OCI-LY3 (cell line): ENCODE data around the gene DDIT4.

Source experiments
- H2AFZ ChIP-seq: fragments of 200-600, 300-600 bp; shearing (Covaris generic); 2 replicates; pipeline ENCODE4 v1.6.0; 2014; ENCODE audit warnings: antibody characterized with exemption, low read depth, low read length
- H3K27ac ChIP-seq: fragments of 200-600, 300-600 bp; sonication (generic); 2 replicates; pipeline ENCODE4 v1.5.1; 2014; ENCODE audit warnings: mild to moderate bottlenecking, low read length, moderate library complexity, mixed read lengths
- H3K27me3 ChIP-seq: fragments of 200-600, 300-600 bp; sonication (generic); 2 replicates; pipeline ENCODE4 v1.6.1; 2014; ENCODE audit warnings: low read depth, low read length, mixed read lengths
- H3K36me3 ChIP-seq: fragments of 200-600, 300-600 bp; sonication (generic); replicated peaks from 2 replicates; pipeline ENCODE3; 2014; ENCODE audit warnings: low read depth, low read length, mixed read lengths
- H3K4me1 ChIP-seq: fragments of 300-600, 200-600 bp; sonication (generic); 2 replicates; pipeline ENCODE4 v1.6.1; 2014; ENCODE audit warnings: low read length, mixed read lengths
- H3K4me2 ChIP-seq: fragments of 200-600, 300-600 bp; sonication (generic); 2 replicates; pipeline ENCODE4 v1.6.1; 2014; ENCODE audit warnings: low read length, mixed read lengths
- H3K4me3 ChIP-seq: fragments of 300-600, 200-600 bp; sonication (generic); 2 replicates; pipeline ENCODE4 v1.5.1; 2014; ENCODE audit warnings: antibody characterized with exemption, mild to moderate bottlenecking, low read length, moderate library complexity
- H3K79me2 ChIP-seq: fragments of 300-600, 200-600 bp; shearing (Covaris generic); 2 replicates; pipeline ENCODE4 v1.6.1; 2014; ENCODE audit warnings: mild to moderate bottlenecking, low read length, mixed read lengths
- H3K9ac ChIP-seq: fragments of 300-600, 200-600 bp; shearing (Covaris generic); 2 replicates; pipeline ENCODE4 v1.6.0; 2014; ENCODE audit warnings: mild to moderate bottlenecking, low read length, moderate library complexity
- H3K9me3 ChIP-seq: fragments of 200-600, 300-600 bp; shearing (Covaris generic); 2 replicates; pipeline ENCODE4 v1.6.1; 2014; ENCODE audit warnings: low read length, mixed read lengths; ENCODE audit not compliant: insufficient read depth
- H4K20me1 ChIP-seq: fragments of 200-600, 300-600 bp; sonication (generic); 2 replicates; pipeline ENCODE4 v1.6.1; 2016; ENCODE audit warnings: low read length, mixed read lengths; ENCODE audit not compliant: insufficient read depth
- CTCF ChIP-seq: fragments of 200-600, 300-600 bp; sonication (generic); IDR thresholded peaks from 2 replicates; pipeline ENCODE4 v1.5.1; 2014; ENCODE audit warnings: antibody characterized with exemption, low read length, low read depth
- EZH2phosphoT487 ChIP-seq: fragments of 200-600 bp; shearing (Covaris generic); IDR thresholded peaks from 2 replicates; pipeline ENCODE4 v1.6.1; 2018; ENCODE audit warnings: antibody characterized with exemption, mixed run types, low read depth

DDIT4 gene

GRCh38 chr10:72321248-72322029 lies 47.7 kb downstream of the DDIT4 start:
- no peaks in the 10 kb centered on the region for H3K27me3 ChIP-seq
- peak overlapping the region; percentile 87 for H3K4me2 ChIP-seq
- peak overlapping the region; percentile 77 for H3K4me3 ChIP-seq
- TF ChIP-seq EZH2phosphoT487, result no peak
- TF ChIP-seq CTCF, result no peak
- no peaks in the 10 kb centered on the region for H4K20me1 ChIP-seq
- peaks cover 57% of the 10 kb centered on the region for H3K4me1 ChIP-seq
- H3K27ac ChIP-seq, result peak overlapping the region; percentile 96
- no peaks in the 10 kb centered on the region for H3K9me3 ChIP-seq
- H2AFZ ChIP-seq, result no peak overlapping the region
- H3K79me2 ChIP-seq, result no peaks in the 10 kb centered on the region
- no peaks in the 10 kb centered on the region for H3K36me3 ChIP-seq
- H3K9ac ChIP-seq, result peak overlapping the region; percentile 76

GRCh38 chr10:72322030-72322279 lies 48.2 kb downstream of the DDIT4 start:
- Histone ChIP-seq H4K20me1 (no peaks in the 10 kb centered on the region), H3K4me2 (no peak overlapping the region), H3K27me3 (no peaks in the 10 kb centered on the region), H3K9ac (no peak overlapping the region), H3K36me3 (no peaks in the 10 kb centered on the region), H3K4me3 (no peak overlapping the region), H3K79me2 (no peaks in the 10 kb centered on the region), H3K27ac (no peak overlapping the region), H2AFZ (no peak overlapping the region), H3K4me1 (peaks cover 56% of the 10 kb centered on the region), H3K9me3 (no peaks in the 10 kb centered on the region)
- TF ChIP-seq EZH2phosphoT487 (no peak), CTCF (no peak)

- no peak overlapping the region for H3K4me3 ChIP-seq
- no peaks in the 10 kb centered on the region for H3K27me3 ChIP-seq
- H2AFZ ChIP-seq, result no peak overlapping the region
- no peaks in the 10 kb centered on the region for H3K9me3 ChIP-seq
- TF ChIP-seq CTCF (no peak), EZH2phosphoT487 (no peak)
- H4K20me1 ChIP-seq, result no peaks in the 10 kb centered on the region
- no peaks in the 10 kb centered on the region for H3K79me2 ChIP-seq
- no peak overlapping the region for H3K9ac ChIP-seq
- H3K36me3 ChIP-seq, result no peaks in the 10 kb centered on the region
- H3K27ac ChIP-seq, result no peak overlapping the region
- H3K4me2 ChIP-seq, result 0 out of 2 replicates have a peak overlapping the region, but pooled peaks have one; percentile 7
- peaks cover 52% of the 10 kb centered on the region for H3K4me1 ChIP-seq
These were observed 48.7 kb downstream of the DDIT4 start for GRCh38 chr10:72322280-72323058.

GRCh38 chr10:72323108-72323749 lies 49.5 kb downstream of the DDIT4 start:
- Histone ChIP-seq H3K4me2 (no peak overlapping the region), H3K9ac (no peak overlapping the region), H3K36me3 (no peaks in the 10 kb centered on the region), H3K27ac (no peak overlapping the region), H2AFZ (no peak overlapping the region), H3K27me3 (no peaks in the 10 kb centered on the region), H3K4me1 (peaks cover 54% of the 10 kb centered on the region), H4K20me1 (no peaks in the 10 kb centered on the region), H3K4me3 (no peak overlapping the region), H3K79me2 (no peaks in the 10 kb centered on the region), H3K9me3 (no peaks in the 10 kb centered on the region)
- TF ChIP-seq EZH2phosphoT487, result no peak
